Uterus (tissue), 2 donors: ENCODE measurements around the gene TRAPPC8.
"Not testable (repeated sequence)": the region's sequence is repeated elsewhere in the genome, so short reads cannot be mapped to it uniquely, and the experiment has no call there.

Source experiments
- POLR2A ChIP-seq, 2 donors: fragments of 450-650 bp; IDR thresholded peaks; one replicate each; pipeline ENCODE4 v1.6.1; 2016; ENCODE audit warnings: antibody characterized with exemption in 2 of 2, mild to moderate bottlenecking in 1 of 2, moderate library complexity in 1 of 2
- TF ChIP-seq, protein P1 (sequence below), 4 experiments: fragments of 200-600 bp in 2 of 4; fragments of 450-650 bp in 2 of 4; sonication (generic) in 2 of 4; IDR thresholded peaks; one replicate each; pipeline ENCODE4 v1.5.1; 2016 to 2019; ENCODE audit warnings: antibody characterized with exemption in 4 of 4, mild to moderate bottlenecking in 2 of 4, moderate library complexity in 1 of 4

DNA sequence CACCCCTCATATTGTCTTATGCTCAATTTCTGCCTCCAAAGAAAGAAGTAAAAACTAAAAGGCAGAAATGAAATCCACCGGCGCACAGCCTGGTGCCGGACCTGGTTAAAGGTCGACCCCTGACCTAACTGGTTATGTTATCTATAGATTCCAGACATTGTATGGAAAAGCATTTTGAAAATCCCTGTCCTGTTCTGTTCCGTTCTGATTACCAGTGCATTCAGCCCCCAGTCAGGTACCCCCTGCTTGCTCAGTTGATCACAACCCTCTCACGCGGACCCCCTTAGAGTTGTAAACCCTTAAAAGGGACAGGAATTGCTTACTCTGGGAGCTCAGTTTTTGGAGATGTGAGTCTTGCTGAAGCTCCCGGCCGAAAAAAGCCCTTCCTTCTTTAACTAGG lies 5.4 kb upstream of the TRAPPC8 start:
- TF ChIP-seq, protein P1, sequence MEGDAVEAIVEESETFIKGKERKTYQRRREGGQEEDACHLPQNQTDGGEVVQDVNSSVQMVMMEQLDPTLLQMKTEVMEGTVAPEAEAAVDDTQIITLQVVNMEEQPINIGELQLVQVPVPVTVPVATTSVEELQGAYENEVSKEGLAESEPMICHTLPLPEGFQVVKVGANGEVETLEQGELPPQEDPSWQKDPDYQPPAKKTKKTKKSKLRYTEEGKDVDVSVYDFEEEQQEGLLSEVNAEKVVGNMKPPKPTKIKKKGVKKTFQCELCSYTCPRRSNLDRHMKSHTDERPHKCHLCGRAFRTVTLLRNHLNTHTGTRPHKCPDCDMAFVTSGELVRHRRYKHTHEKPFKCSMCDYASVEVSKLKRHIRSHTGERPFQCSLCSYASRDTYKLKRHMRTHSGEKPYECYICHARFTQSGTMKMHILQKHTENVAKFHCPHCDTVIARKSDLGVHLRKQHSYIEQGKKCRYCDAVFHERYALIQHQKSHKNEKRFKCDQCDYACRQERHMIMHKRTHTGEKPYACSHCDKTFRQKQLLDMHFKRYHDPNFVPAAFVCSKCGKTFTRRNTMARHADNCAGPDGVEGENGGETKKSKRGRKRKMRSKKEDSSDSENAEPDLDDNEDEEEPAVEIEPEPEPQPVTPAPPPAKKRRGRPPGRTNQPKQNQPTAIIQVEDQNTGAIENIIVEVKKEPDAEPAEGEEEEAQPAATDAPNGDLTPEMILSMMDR (IDR thresholded peaks at IDR 0.05), result not testable (repeated sequence)
- TF ChIP-seq POLR2A (IDR thresholded peaks at IDR 0.05), result not testable (repeated sequence)
